ENCODE measurements around the gene POLA1.
A peak's percentile ranks its signal among the peaks of the same experiment; 100 is the strongest.

Gene POLA1

GRCh38 chrX:25002661-25003020, 308.9 kb downstream of the POLA1 start:
- Histone ChIP-seq H3K27ac (replicated peaks; ENCODE audit: low read length) (no peak overlapping the region), H3K36me3 (replicated peaks in 1 of 2; ENCODE audit: control insufficient read depth in 2 of 2, insufficient read depth in 2 of 2, low read length in 2 of 2) (peaks cover 0 to 3% of the 10 kb centered on the region in 2 donors), H3K4me3 (ENCODE audit: low read length in 2 of 2) (peak overlapping the region in 1 of 2 donors; percentile 62), H3K14ac (ENCODE audit: low read length) (no peak overlapping the region), H3K79me1 (ENCODE audit: low read depth, low read length) (no peaks in the 10 kb centered on the region), H3K4me2 (ENCODE audit: insufficient read depth, low read length, poor library complexity, severe bottlenecking) (peak overlapping the region; percentile 49), H2BK15ac (ENCODE audit: low read length) (no peak overlapping the region), H3K4ac (ENCODE audit: low read length) (no peak overlapping the region), H2AK5ac (ENCODE audit: low read depth, low read length) (no peak overlapping the region), H4K91ac (ENCODE audit: low read depth, low read length, poor library complexity) (no peak overlapping the region), H2BK5ac (ENCODE audit: low read length) (no peak overlapping the region), H2BK120ac (ENCODE audit: low read depth, low read length) (no peak overlapping the region), H4K8ac (ENCODE audit: low read depth, low read length) (no peak overlapping the region), H2BK12ac (ENCODE audit: low read length) (no peak overlapping the region), H3K4me1 (ENCODE audit: control insufficient read depth in 2 of 2, insufficient read depth in 1 of 2, low read depth in 1 of 2, low read length in 2 of 2) (peaks cover 0 to 8% of the 10 kb centered on the region in 2 donors), H3K18ac (ENCODE audit: low read length) (no peak overlapping the region), H2AFZ (ENCODE audit: low read length) (no peak overlapping the region), H3K9me3 (replicated peaks in 1 of 2; ENCODE audit: control insufficient read depth in 2 of 2, insufficient read depth in 1 of 2, low read depth in 1 of 2, low read length in 2 of 2) (no peaks in the 10 kb centered on the region), H3K23ac (ENCODE audit: low read depth, low read length, poor library complexity) (no peak overlapping the region), H3K9ac (ENCODE audit: low read depth, low read length, poor library complexity) (no peak overlapping the region), H3K27me3 (ENCODE audit: control insufficient read depth in 3 of 3, insufficient read depth in 3 of 3, low read depth in 1 of 3, low read length in 3 of 3) (peaks cover 15 to 54% (median 36%) of the 10 kb centered on the region in 3 experiments)
- WGBS, 2 donors (ENCODE audit: extremely low coverage in 2 of 2, insufficient read length in 2 of 2, insufficient replicate concordance in 1 of 2), result no CpG with 5 or more reads among the region's 33 CpGs
- DNase-seq (ENCODE audit: low spot score), result no peak

GRCh38 chrX:25003066-25003849, 309.5 kb downstream of the POLA1 start:
- Histone ChIP-seq H3K9ac (ENCODE audit: low read depth, low read length, poor library complexity) (no peak overlapping the region), H2AFZ (ENCODE audit: low read length) (no peak overlapping the region), H3K4me2 (ENCODE audit: insufficient read depth, low read length, poor library complexity, severe bottlenecking) (peak overlapping the region; percentile 49), H3K27ac (replicated peaks; ENCODE audit: low read length) (no peak overlapping the region), H3K4me1 (ENCODE audit: control insufficient read depth in 2 of 2, insufficient read depth in 1 of 2, low read depth in 1 of 2, low read length in 2 of 2) (peaks cover 0 to 8% of the 10 kb centered on the region in 2 donors), H4K91ac (ENCODE audit: low read depth, low read length, poor library complexity) (no peak overlapping the region), H3K4me3 (ENCODE audit: low read length in 2 of 2) (peak overlapping the region in 1 of 2 donors; percentile 72), H3K4ac (ENCODE audit: low read length) (no peak overlapping the region), H3K23ac (ENCODE audit: low read depth, low read length, poor library complexity) (no peak overlapping the region), H3K79me1 (ENCODE audit: low read depth, low read length) (no peaks in the 10 kb centered on the region), H2AK5ac (ENCODE audit: low read depth, low read length) (no peak overlapping the region), H2BK120ac (ENCODE audit: low read depth, low read length) (no peak overlapping the region), H3K27me3 (ENCODE audit: control insufficient read depth in 3 of 3, insufficient read depth in 3 of 3, low read depth in 1 of 3, low read length in 3 of 3) (peaks cover 15 to 60% (median 42%) of the 10 kb centered on the region in 3 experiments), H2BK12ac (ENCODE audit: low read length) (no peak overlapping the region), H4K8ac (ENCODE audit: low read depth, low read length) (no peak overlapping the region), H3K36me3 (replicated peaks in 1 of 2; ENCODE audit: control insufficient read depth in 2 of 2, insufficient read depth in 2 of 2, low read length in 2 of 2) (peaks cover 0 to 3% of the 10 kb centered on the region in 2 donors), H2BK15ac (ENCODE audit: low read length) (no peak overlapping the region), H3K14ac (ENCODE audit: low read length) (no peak overlapping the region), H3K9me3 (replicated peaks in 1 of 2; ENCODE audit: control insufficient read depth in 2 of 2, insufficient read depth in 1 of 2, low read depth in 1 of 2, low read length in 2 of 2) (no peaks in the 10 kb centered on the region), H2BK5ac (ENCODE audit: low read length) (no peak overlapping the region), H3K18ac (ENCODE audit: low read length) (peak overlapping the region; percentile 48)
- no CpG with 5 or more reads among the region's 40 CpGs for whole genome bisulfite sequencing, 2 donors (ENCODE audit: extremely low coverage in 2 of 2, insufficient read length in 2 of 2, insufficient replicate concordance in 1 of 2)
- no peak for DNase-seq (ENCODE audit: low spot score)

- Histone ChIP-seq H3K4me3 (ENCODE audit: low read length in 2 of 2) (no peak overlapping the region), H4K91ac (ENCODE audit: low read depth, low read length, poor library complexity) (no peak overlapping the region), H3K14ac (ENCODE audit: low read length) (no peak overlapping the region), H3K36me3 (replicated peaks in 1 of 2; ENCODE audit: control insufficient read depth in 2 of 2, insufficient read depth in 2 of 2, low read length in 2 of 2) (peaks cover 0 to 3% of the 10 kb centered on the region in 2 donors), H3K79me1 (ENCODE audit: low read depth, low read length) (no peaks in the 10 kb centered on the region), H2BK5ac (ENCODE audit: low read length) (no peak overlapping the region), H3K27me3 (ENCODE audit: control insufficient read depth in 3 of 3, insufficient read depth in 3 of 3, low read depth in 1 of 3, low read length in 3 of 3) (peaks cover 17 to 68% (median 50%) of the 10 kb centered on the region in 3 experiments), H4K8ac (ENCODE audit: low read depth, low read length) (no peak overlapping the region), H3K4me1 (ENCODE audit: control insufficient read depth in 2 of 2, insufficient read depth in 1 of 2, low read depth in 1 of 2, low read length in 2 of 2) (peaks cover 0 to 5% of the 10 kb centered on the region in 2 donors), H2BK15ac (ENCODE audit: low read length) (no peak overlapping the region), H2AK5ac (ENCODE audit: low read depth, low read length) (no peak overlapping the region), H3K9me3 (replicated peaks in 1 of 2; ENCODE audit: control insufficient read depth in 2 of 2, insufficient read depth in 1 of 2, low read depth in 1 of 2, low read length in 2 of 2) (no peaks in the 10 kb centered on the region), H3K23ac (ENCODE audit: low read depth, low read length, poor library complexity) (no peak overlapping the region), H3K27ac (replicated peaks; ENCODE audit: low read length) (no peak overlapping the region), H2BK12ac (ENCODE audit: low read length) (no peak overlapping the region), H2BK120ac (ENCODE audit: low read depth, low read length) (no peak overlapping the region), H3K18ac (ENCODE audit: low read length) (no peak overlapping the region), H3K4ac (ENCODE audit: low read length) (no peak overlapping the region), H3K4me2 (ENCODE audit: insufficient read depth, low read length, poor library complexity, severe bottlenecking) (no peak overlapping the region), H2AFZ (ENCODE audit: low read length) (peak overlapping the region; percentile 68), H3K9ac (ENCODE audit: low read depth, low read length, poor library complexity) (no peak overlapping the region)
- WGBS, 2 donors (ENCODE audit: extremely low coverage in 2 of 2, insufficient read length in 2 of 2, insufficient replicate concordance in 1 of 2), result no CpG with 5 or more reads among the region's 10 CpGs
- no peak for DNase-seq (ENCODE audit: low spot score)
Observed at GRCh38 chrX:25004040-25004439, 310.3 kb downstream of the POLA1 start.

- Histone ChIP-seq H2AFZ (ENCODE audit: low read length) (peak overlapping the region; percentile 68), H3K23ac (ENCODE audit: low read depth, low read length, poor library complexity) (no peak overlapping the region), H3K9ac (ENCODE audit: low read depth, low read length, poor library complexity) (no peak overlapping the region), H3K79me1 (ENCODE audit: low read depth, low read length) (no peaks in the 10 kb centered on the region), H4K91ac (ENCODE audit: low read depth, low read length, poor library complexity) (no peak overlapping the region), H3K4me3 (ENCODE audit: low read length in 2 of 2) (peak overlapping the region in 1 of 2 donors; percentile 28), H3K4me1 (ENCODE audit: control insufficient read depth in 2 of 2, insufficient read depth in 1 of 2, low read depth in 1 of 2, low read length in 2 of 2) (peaks cover 0 to 5% of the 10 kb centered on the region in 2 donors), H3K4ac (ENCODE audit: low read length) (no peak overlapping the region), H3K4me2 (ENCODE audit: insufficient read depth, low read length, poor library complexity, severe bottlenecking) (peak overlapping the region; percentile 18), H3K27me3 (ENCODE audit: control insufficient read depth in 3 of 3, insufficient read depth in 3 of 3, low read depth in 1 of 3, low read length in 3 of 3) (peaks cover 17 to 73% (median 53%) of the 10 kb centered on the region in 3 experiments), H4K8ac (ENCODE audit: low read depth, low read length) (no peak overlapping the region), H3K18ac (ENCODE audit: low read length) (peak overlapping the region; percentile 28), H3K27ac (replicated peaks; ENCODE audit: low read length) (no peak overlapping the region), H3K9me3 (replicated peaks in 1 of 2; ENCODE audit: control insufficient read depth in 2 of 2, insufficient read depth in 1 of 2, low read depth in 1 of 2, low read length in 2 of 2) (no peaks in the 10 kb centered on the region), H3K36me3 (replicated peaks in 1 of 2; ENCODE audit: control insufficient read depth in 2 of 2, insufficient read depth in 2 of 2, low read length in 2 of 2) (peaks cover 0 to 3% of the 10 kb centered on the region in 2 donors), H2BK12ac (ENCODE audit: low read length) (no peak overlapping the region), H2BK15ac (ENCODE audit: low read length) (no peak overlapping the region), H2BK120ac (ENCODE audit: low read depth, low read length) (no peak overlapping the region), H2BK5ac (ENCODE audit: low read length) (no peak overlapping the region), H3K14ac (ENCODE audit: low read length) (no peak overlapping the region), H2AK5ac (ENCODE audit: low read depth, low read length) (no peak overlapping the region)
- WGBS, 2 donors (ENCODE audit: extremely low coverage in 2 of 2, insufficient read length in 2 of 2, insufficient replicate concordance in 1 of 2), result no CpG with 5 or more reads among the region's 59 CpGs
- no peak for DNase-seq (ENCODE audit: low spot score)
Observed at GRCh38 chrX:25004485-25005032, 310.8 kb downstream of the POLA1 start.

Measured in neuronal stem cell (in vitro differentiated cells).